CD14-positive monocyte (primary cell): ENCODE measurements around the gene PLEKHG1. TPM values are rescaled to one million over a fixed set of nuclear protein-coding genes. Genes with fewer than 3 reads are reported as not detected.

ENCODE experiments used
- DNase-seq, 3 donors: peaks; one replicate each; pipeline ENCODE4 v3.0.0-alpha.2; 2011 to 2022
- H2AFZ ChIP-seq: 2 replicates; pipeline ENCODE4 v1.6.0; 2012; ENCODE audit warnings: mild to moderate bottlenecking, low read depth, low read length, inconsistent platforms; ENCODE audit not compliant: insufficient read depth, poor library complexity, severe bottlenecking
- H3K27ac ChIP-seq, 2 donors: 1 replicate in 1 of 2; 2 replicates in 1 of 2; pipeline ENCODE4 v1.5.1; 2012 to 2013; ENCODE audit warnings: low read length in 2 of 2, control low read depth in 1 of 2, inconsistent platforms in 1 of 2, low read depth in 1 of 2, mild to moderate bottlenecking in 1 of 2
- H3K27me3 ChIP-seq, 2 donors: one replicate each; pipeline versions ENCODE4 v1.6.0 to v1.6.1; 2011 to 2013; ENCODE audit warnings: low read length in 2 of 2; ENCODE audit not compliant: control insufficient read depth in 2 of 2, insufficient read depth in 2 of 2
- H3K36me3 ChIP-seq, 2 donors: replicated peaks in 1 of 2; 1 replicate in 1 of 2; 2 replicates in 1 of 2; pipeline versions ENCODE4 v1.5.1 to v1.6.1; 2012 to 2013; ENCODE audit warnings: low read length in 2 of 2, control low read depth in 1 of 2, inconsistent platforms in 1 of 2, mild to moderate bottlenecking in 1 of 2; ENCODE audit not compliant: insufficient read depth in 2 of 2, control insufficient read depth in 1 of 2
- H3K4me1 ChIP-seq, 2 donors: 1 replicate in 1 of 2; 2 replicates in 1 of 2; pipeline versions ENCODE4 v1.5.1 to v1.6.1; 2012 to 2013; ENCODE audit warnings: low read length in 2 of 2, control low read depth in 1 of 2, inconsistent platforms in 1 of 2, mild to moderate bottlenecking in 1 of 2, moderate library complexity in 1 of 2; ENCODE audit not compliant: insufficient read depth in 2 of 2, control insufficient read depth in 1 of 2
- H3K4me2 ChIP-seq: replicated peaks from 2 replicates; pipeline ENCODE3; 2012; ENCODE audit warnings: low read length, moderate library complexity, mild to moderate bottlenecking; ENCODE audit not compliant: poor library complexity, severe bottlenecking; ENCODE audit errors: extremely low read depth
- H3K4me3 ChIP-seq, 3 experiments: fragments of 200-600 bp in 1 of 3; sonication (generic) in 1 of 3; replicated peaks in 1 of 3; 1 replicate in 2 of 3; 2 replicates in 1 of 3; pipeline ENCODE4 v1.5.1; 2011 to 2013; ENCODE audit warnings: low read length in 3 of 3, mild to moderate bottlenecking in 3 of 3, control low read depth in 2 of 3, low read depth in 2 of 3, inconsistent platforms in 1 of 3, moderate library complexity in 1 of 3
- H3K79me2 ChIP-seq: 2 replicates; pipeline ENCODE4 v1.6.0; 2012; ENCODE audit warnings: mild to moderate bottlenecking, control low read depth, inconsistent platforms, low read length, moderate library complexity; ENCODE audit not compliant: insufficient read depth
- H3K9ac ChIP-seq: 2 replicates; pipeline ENCODE4 v1.6.0; 2017; ENCODE audit warnings: low read length, mild to moderate bottlenecking; ENCODE audit not compliant: insufficient read depth, poor library complexity, severe bottlenecking
- H3K9me3 ChIP-seq, 2 donors: replicated peaks in 1 of 2; 1 replicate in 1 of 2; 2 replicates in 1 of 2; pipeline versions ENCODE4 v1.5.1 to v1.6.1; 2012 to 2013; ENCODE audit warnings: low read length in 2 of 2, control low read depth in 1 of 2; ENCODE audit not compliant: control insufficient read depth in 1 of 2, insufficient read depth in 1 of 2
- H4K20me1 ChIP-seq: 2 replicates; pipeline ENCODE4 v1.6.0; 2012; ENCODE audit warnings: mild to moderate bottlenecking, low read length, control low read depth, moderate library complexity; ENCODE audit not compliant: insufficient read depth
- H3K27ac Mint-ChIP-seq, 7 donors: one replicate each; pipeline ENCODE4 v1.8.0; 2020; ENCODE audit warnings: mild to moderate bottlenecking in 7 of 7, mixed read lengths in 7 of 7, moderate library complexity in 6 of 7, inconsistent platforms in 2 of 7
- H3K27me3 Mint-ChIP-seq, 3 donors: one replicate each; pipeline ENCODE4 v1.8.0; 2021 to 2022; ENCODE audit warnings: low read depth in 3 of 3, mild to moderate bottlenecking in 3 of 3, mixed read lengths in 3 of 3, moderate library complexity in 3 of 3, inconsistent platforms in 1 of 3
- H3K36me3 Mint-ChIP-seq, 2 donors: one replicate each; pipeline ENCODE4 v1.8.0; 2020; ENCODE audit warnings: mixed read lengths in 2 of 2, inconsistent platforms in 1 of 2, mild to moderate bottlenecking in 1 of 2
- H3K4me1 Mint-ChIP-seq: one replicate; pipeline ENCODE4 v1.8.0; 2020; ENCODE audit warnings: mild to moderate bottlenecking, mixed read lengths
- H3K4me3 Mint-ChIP-seq, 2 donors: one replicate each; pipeline ENCODE4 v1.8.0; 2020; ENCODE audit warnings: mild to moderate bottlenecking in 2 of 2, mixed read lengths in 2 of 2, moderate library complexity in 1 of 2
- H3K9me3 Mint-ChIP-seq, 7 donors: one replicate each; pipeline ENCODE4 v1.8.0; 2020 to 2022; ENCODE audit warnings: mixed read lengths in 7 of 7, mild to moderate bottlenecking in 6 of 7, moderate library complexity in 6 of 7, inconsistent platforms in 2 of 7
- CTCF ChIP-seq: fragments of 200-600 bp; IDR thresholded peaks from one replicate; pipeline ENCODE4 v1.8.0; 2022; ENCODE audit warnings: antibody characterized with exemption, mild to moderate bottlenecking
- WGBS: methylation state at CpG from one replicate; pipeline ENCODE4 v1.1.5; 2013; ENCODE audit warnings: missing lambda C conversion rate; ENCODE audit not compliant: insufficient coverage; 5-methylcytosine and 5-hydroxymethylcytosine counted together
- intact Hi-C, 2 donors: fragments of 100-400 bp; cut with micrococcal nuclease; formaldehyde crosslinking; loops; one replicate each; pipeline versions ENCODE4 v1.15.0 to v1.15.1; 2023
- polyA plus RNA-seq, 3 donors: library from polyadenylated mRNA; depleted of rRNA in 1 of 3; unstranded in 2 of 3; stranded (reverse) in 1 of 3; fragments of 300-500 nt in 2 of 3; fragments of >200 nt in 1 of 3; fragmentation: Illumina TruSeq in 2 of 3; gene quantifications; 1 replicate in 2 of 3; 2 replicates in 1 of 3; pipeline ENCODE4 v1.2.3, GENCODE V29; 2012 to 2021

The PLEKHG1 gene
- polyA plus RNA-seq, 3 donors = 0.02 to 0.15 (median 0.08) TPM

GRCh38 chr6:150593119-150593518 is 6.6 kb upstream of the PLEKHG1 start:
- no peak for DNase-seq
- WGBS = 100% methylated on average over 1 of the region's 4 CpGs
- Histone ChIP-seq H3K4me2 (no peak overlapping the region), H2AFZ (no peak overlapping the region), H3K4me1 (no peaks in the 10 kb centered on the region), H3K9ac (no peak overlapping the region), H3K9me3 (no peaks in the 10 kb centered on the region), H3K79me2 (no peaks in the 10 kb centered on the region), H3K27me3 (peaks cover 18 to 40% of the 10 kb centered on the region in 2 donors), H4K20me1 (no peaks in the 10 kb centered on the region), H3K4me3 (no peak overlapping the region), H3K27ac (no peak overlapping the region), H3K36me3 (no peaks in the 10 kb centered on the region)
- peaks cover 23 to 34% (median 29%) of the 10 kb centered on the region in 3 donors for H3K27me3 Mint-ChIP-seq
- peaks cover 0 to 1% (median 0%) of the 10 kb centered on the region in 7 donors for H3K9me3 Mint-ChIP-seq
- H3K4me1 Mint-ChIP-seq = no peaks in the 10 kb centered on the region
- no peak overlapping the region for H3K4me3 Mint-ChIP-seq
- H3K36me3 Mint-ChIP-seq = no peaks in the 10 kb centered on the region
- no peak for TF ChIP-seq CTCF
- H3K27ac Mint-ChIP-seq = no peak overlapping the region
- intact Hi-C loops = no loop called here

- TF ChIP-seq CTCF = no peak
- peaks cover 46 to 68% of the 10 kb centered on the region in 2 donors for H3K27me3 ChIP-seq
- peaks cover 1 to 4% of the 10 kb centered on the region in 2 donors for H3K36me3 Mint-ChIP-seq
- H3K9me3 Mint-ChIP-seq = peaks cover 0 to 9% (median 5%) of the 10 kb centered on the region in 7 donors
- peaks cover 48 to 54% (median 54%) of the 10 kb centered on the region in 3 donors for H3K27me3 Mint-ChIP-seq
- H3K27ac ChIP-seq = no peak overlapping the region
- no peaks in the 10 kb centered on the region for H3K36me3 ChIP-seq
- no peaks in the 10 kb centered on the region for H3K79me2 ChIP-seq
- no peak for DNase-seq
- H2AFZ ChIP-seq = no peak overlapping the region
- H3K9ac ChIP-seq = no peak overlapping the region
- H3K4me1 Mint-ChIP-seq = peaks cover 13% of the 10 kb centered on the region
- H3K4me1 ChIP-seq = peaks cover 11 to 12% of the 10 kb centered on the region in 2 donors
- intact Hi-C loops = no loop called here
- peaks cover 0 to 17% of the 10 kb centered on the region in 2 donors for H3K9me3 ChIP-seq
- no peak overlapping the region for H3K4me3 Mint-ChIP-seq
- no peak overlapping the region for H3K4me3 ChIP-seq
- H4K20me1 ChIP-seq = no peaks in the 10 kb centered on the region
- H3K4me2 ChIP-seq = no peak overlapping the region
- H3K27ac Mint-ChIP-seq = no peak overlapping the region
- WGBS = 97% methylated on average over 4 of the region's 7 CpGs
Observed at GRCh38 chr6:150596439-150596838, 3.2 kb upstream of the PLEKHG1 start.
